HepG2 (cell line): ENCODE measurements around the gene TMEM107. TPM values are rescaled to one million over a fixed set of nuclear protein-coding genes. Genes with fewer than 3 reads are reported as not detected.

Experiments used
- ATF7 ChIP-seq, 2 experiments: fragments of 450-650 bp in 1 of 2; sonication (generic) in 1 of 2; formaldehyde crosslinking in 1 of 2; IDR thresholded peaks; 2 replicates each; pipeline versions ENCODE4 v1.4.0 to v1.6.1; 2016 to 2020; ENCODE audit warnings: antibody characterized with exemption in 1 of 2, mild to moderate bottlenecking in 1 of 2, missing genetic modification reagents in 1 of 2
- BORCS8-MEF2B ChIP-seq: sonication (generic); formaldehyde crosslinking; IDR thresholded peaks from 2 replicates; pipeline ENCODE4 v1.8.0; 2022; ENCODE audit warnings: mild to moderate bottlenecking, missing genetic modification reagents
- TOE1 ChIP-seq: sonication (generic); formaldehyde crosslinking; IDR thresholded peaks from 2 replicates; pipeline ENCODE4 v1.4.0; 2020; ENCODE audit warnings: mild to moderate bottlenecking, missing genetic modification reagents
- ZNF383 ChIP-seq: sonication (generic); formaldehyde crosslinking; IDR thresholded peaks from 2 replicates; pipeline ENCODE4 v1.4.0; 2020; ENCODE audit warnings: missing genetic modification reagents, mild to moderate bottlenecking, borderline replicate concordance
- ZNF615 ChIP-seq: sonication (generic); formaldehyde crosslinking; IDR thresholded peaks from 2 replicates; pipeline ENCODE4 v1.5.0; 2020; ENCODE audit warnings: mild to moderate bottlenecking, missing genetic modification reagents, borderline replicate concordance
- ZNF780A ChIP-seq: sonication (generic); formaldehyde crosslinking; IDR thresholded peaks from 2 replicates; pipeline ENCODE4 v1.8.0; 2022; ENCODE audit warnings: mild to moderate bottlenecking, missing genetic modification reagents, moderate library complexity
- polyA plus RNA-seq, 8 experiments: library from polyadenylated mRNA; depleted of rRNA in 3 of 8; stranded (reverse) in 7 of 8; unstranded in 1 of 8; fragments of >200 nt; fragmentation: Illumina TruSeq in 4 of 8; extraction: Trizol in 4 of 8; gene quantifications; 2 replicates each; pipeline versions ENCODE4 v1.2.1 to v1.2.3, GENCODE V29; 2011 to 2016; ENCODE audit warnings: low read depth in 4 of 8, missing spikeins in 1 of 8, mixed read lengths in 1 of 8; ENCODE audit not compliant: insufficient read depth in 1 of 8
- total RNA-seq, 5 experiments: library from RNA; depleted of rRNA; stranded (reverse); fragments of >200 nt; fragmentation: Illumina TruSeq; extraction: Trizol; gene quantifications; 2 replicates each; pipeline ENCODE4 v1.2.3, GENCODE V29; 2016; ENCODE audit warnings: low read depth in 1 of 5
- TF ChIP-seq, protein P1 (sequence below): sonication (generic); formaldehyde crosslinking; IDR thresholded peaks from 2 replicates; pipeline ENCODE4 v1.4.0; 2020; ENCODE audit warnings: mild to moderate bottlenecking, missing genetic modification reagents
- TF ChIP-seq, protein P2 (sequence below): sonication (generic); formaldehyde crosslinking; IDR thresholded peaks from 2 replicates; pipeline ENCODE4 v1.5.0; 2020; ENCODE audit warnings: mild to moderate bottlenecking, missing genetic modification reagents
- TF ChIP-seq, protein P3 (sequence below): sonication (generic); formaldehyde crosslinking; IDR thresholded peaks from 2 replicates; pipeline ENCODE4 v1.8.1; 2023; ENCODE audit warnings: mild to moderate bottlenecking, inconsistent platforms, moderate library complexity, missing genetic modification reagents, borderline replicate concordance
- TF ChIP-seq, protein P4 (sequence below): sonication (generic); formaldehyde crosslinking; IDR thresholded peaks from 2 replicates; pipeline ENCODE4 v1.8.1; 2023; ENCODE audit warnings: mild to moderate bottlenecking, missing genetic modification reagents
- TF ChIP-seq, protein P5 (sequence below): sonication (generic); formaldehyde crosslinking; conservative IDR thresholded peaks from 2 replicates; pipeline ENCODE4 v1.4.0; 2020; ENCODE audit warnings: mild to moderate bottlenecking, missing genetic modification reagents, moderate library complexity

Gene TMEM107
- total and polyA plus RNA-seq, 2 of the 13 experiments (the other 11 are each of a cell fraction or from before 2014, with no cell fraction given), result 7.2 to 15.3 TPM

DNA sequence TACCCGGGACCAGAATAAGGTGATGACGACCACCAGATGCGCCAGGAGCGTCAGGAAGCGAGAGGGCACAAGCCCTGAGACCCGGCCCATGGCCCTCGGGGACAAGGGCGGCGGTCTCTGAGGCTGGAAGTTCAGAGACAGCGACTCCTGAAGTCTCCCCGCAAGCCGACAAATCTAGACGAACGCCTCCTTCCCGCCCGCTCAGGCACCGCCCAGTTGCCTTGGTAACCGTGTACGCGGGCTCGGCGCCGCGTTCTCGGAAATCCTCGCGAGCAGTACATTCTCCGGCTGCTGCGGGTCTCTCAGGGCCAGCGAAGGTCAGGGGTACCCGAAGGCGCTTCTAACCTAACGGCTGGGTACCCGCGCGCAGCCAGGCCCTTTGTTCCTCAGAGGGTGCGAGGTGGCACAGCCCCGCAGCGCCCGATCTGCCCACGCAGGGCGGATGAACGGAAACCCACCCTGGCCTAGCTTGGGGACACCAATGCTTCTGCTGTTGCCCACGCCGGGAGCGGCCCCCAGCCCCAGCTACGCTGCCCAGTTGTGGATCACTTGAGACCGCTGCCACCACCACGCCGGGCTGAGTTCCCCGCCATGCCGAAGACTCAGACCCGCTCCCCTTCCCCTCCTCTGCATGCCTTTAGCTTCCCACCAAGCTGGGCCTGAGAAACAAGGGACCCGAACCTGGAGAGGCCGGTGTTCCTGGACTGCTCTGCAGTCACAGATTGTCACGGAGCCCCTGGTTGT, at the start of gene TMEM107 (continued):
- TF ChIP-seq, protein P1, sequence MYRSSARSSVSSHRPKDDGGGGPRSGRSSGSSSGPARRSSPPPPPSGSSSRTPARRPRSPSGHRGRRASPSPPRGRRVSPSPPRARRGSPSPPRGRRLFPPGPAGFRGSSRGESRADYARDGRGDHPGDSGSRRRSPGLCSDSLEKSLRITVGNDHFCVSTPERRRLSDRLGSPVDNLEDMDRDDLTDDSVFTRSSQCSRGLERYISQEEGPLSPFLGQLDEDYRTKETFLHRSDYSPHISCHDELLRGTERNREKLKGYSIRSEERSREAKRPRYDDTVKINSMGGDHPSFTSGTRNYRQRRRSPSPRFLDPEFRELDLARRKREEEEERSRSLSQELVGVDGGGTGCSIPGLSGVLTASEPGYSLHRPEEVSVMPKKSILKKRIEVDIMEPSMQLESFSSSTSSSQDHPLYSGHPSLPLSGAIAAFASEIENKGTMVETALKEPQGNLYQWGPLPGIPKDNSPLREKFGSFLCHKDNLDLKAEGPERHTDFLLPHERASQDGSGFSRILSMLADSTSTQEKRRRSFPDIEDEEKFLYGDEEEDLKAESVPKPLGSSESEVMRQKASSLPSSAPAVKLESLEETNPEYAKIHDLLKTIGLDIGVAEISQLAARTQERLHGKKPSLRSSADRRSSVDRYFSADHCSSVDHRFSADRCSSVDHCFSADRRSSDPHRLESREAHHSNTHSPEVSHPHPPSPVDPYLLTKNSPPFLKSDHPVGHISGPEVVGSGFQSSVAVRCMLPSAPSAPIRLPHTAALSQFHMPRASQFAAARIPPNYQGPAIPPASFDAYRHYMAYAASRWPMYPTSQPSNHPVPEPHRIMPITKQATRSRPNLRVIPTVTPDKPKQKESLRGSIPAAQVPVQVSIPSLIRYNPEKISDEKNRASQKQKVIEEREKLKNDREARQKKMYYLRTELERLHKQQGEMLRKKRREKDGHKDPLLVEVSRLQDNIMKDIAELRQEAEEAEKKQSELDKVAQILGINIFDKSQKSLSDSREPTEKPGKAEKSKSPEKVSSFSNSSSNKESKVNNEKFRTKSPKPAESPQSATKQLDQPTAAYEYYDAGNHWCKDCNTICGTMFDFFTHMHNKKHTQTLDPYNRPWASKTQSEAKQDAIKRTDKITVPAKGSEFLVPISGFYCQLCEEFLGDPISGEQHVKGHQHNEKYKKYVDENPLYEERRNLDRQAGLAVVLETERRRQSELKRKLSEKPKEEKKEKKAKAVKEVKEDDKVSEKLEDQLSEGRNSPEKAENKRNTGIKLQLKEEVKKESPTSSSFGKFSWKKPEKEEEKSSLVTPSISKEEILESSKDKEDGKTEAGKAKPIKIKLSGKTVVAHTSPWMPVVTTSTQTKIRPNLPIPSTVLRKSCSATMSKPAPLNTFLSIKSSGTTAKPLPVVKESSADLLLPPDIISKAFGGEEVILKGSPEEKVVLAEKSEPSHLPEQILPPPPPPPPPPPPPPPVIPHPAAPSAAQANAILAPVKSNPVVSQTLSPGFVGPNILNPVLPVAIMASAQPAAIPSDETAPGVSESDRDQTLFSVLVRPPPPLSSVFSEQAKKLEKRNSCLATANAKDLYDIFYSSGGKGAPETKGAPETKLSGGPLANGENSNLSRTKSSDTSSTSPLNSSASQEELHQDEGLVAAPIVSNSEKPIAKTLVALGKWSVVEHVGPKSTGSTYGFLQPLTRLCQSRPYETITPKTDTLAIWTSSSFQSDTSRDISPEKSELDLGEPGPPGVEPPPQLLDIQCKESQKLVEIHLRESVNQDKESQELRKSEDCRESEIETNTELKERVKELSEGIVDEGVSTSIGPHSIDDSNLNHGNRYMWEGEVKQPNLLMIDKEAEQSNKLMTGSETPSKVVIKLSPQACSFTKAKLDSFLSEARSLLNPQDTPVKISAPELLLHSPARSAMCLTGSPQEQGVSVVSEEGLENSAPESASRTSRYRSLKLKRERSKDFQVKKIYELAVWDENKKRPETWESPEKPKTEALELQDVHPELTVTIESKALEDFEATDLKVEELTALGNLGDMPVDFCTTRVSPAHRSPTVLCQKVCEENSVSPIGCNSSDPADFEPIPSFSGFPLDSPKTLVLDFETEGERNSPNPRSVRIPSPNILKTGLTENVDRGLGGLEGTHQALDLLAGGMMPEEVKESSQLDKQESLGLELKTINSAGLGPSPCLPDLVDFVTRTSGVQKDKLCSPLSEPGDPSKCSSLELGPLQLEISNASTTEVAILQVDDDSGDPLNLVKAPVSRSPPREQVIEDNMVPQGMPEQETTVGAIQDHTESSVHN (CRISPR knock-in tag), result no peak
- TF ChIP-seq, protein P2, sequence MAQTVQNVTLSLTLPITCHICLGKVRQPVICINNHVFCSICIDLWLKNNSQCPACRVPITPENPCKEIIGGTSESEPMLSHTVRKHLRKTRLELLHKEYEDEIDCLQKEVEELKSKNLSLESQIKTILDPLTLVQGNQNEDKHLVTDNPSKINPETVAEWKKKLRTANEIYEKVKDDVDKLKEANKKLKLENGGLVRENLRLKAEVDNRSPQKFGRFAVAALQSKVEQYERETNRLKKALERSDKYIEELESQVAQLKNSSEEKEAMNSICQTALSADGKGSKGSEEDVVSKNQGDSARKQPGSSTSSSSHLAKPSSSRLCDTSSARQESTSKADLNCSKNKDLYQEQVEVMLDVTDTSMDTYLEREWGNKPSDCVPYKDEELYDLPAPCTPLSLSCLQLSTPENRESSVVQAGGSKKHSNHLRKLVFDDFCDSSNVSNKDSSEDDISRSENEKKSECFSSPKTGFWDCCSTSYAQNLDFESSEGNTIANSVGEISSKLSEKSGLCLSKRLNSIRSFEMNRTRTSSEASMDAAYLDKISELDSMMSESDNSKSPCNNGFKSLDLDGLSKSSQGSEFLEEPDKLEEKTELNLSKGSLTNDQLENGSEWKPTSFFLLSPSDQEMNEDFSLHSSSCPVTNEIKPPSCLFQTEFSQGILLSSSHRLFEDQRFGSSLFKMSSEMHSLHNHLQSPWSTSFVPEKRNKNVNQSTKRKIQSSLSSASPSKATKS, result no peak
- TF ChIP-seq BORCS8-MEF2B (CRISPR knock-in tag) (no peak), ATF7 (IDR thresholded peaks at IDR 0.05) (no peak), ATF7 (CRISPR knock-in tag; IDR thresholded peaks at IDR 0.05) (no peak), TOE1 (CRISPR knock-in tag) (no peak), ZNF383 (CRISPR knock-in tag) (no peak), ZNF615 (no peak), ZNF780A (no peak)
- TF ChIP-seq, protein P3, sequence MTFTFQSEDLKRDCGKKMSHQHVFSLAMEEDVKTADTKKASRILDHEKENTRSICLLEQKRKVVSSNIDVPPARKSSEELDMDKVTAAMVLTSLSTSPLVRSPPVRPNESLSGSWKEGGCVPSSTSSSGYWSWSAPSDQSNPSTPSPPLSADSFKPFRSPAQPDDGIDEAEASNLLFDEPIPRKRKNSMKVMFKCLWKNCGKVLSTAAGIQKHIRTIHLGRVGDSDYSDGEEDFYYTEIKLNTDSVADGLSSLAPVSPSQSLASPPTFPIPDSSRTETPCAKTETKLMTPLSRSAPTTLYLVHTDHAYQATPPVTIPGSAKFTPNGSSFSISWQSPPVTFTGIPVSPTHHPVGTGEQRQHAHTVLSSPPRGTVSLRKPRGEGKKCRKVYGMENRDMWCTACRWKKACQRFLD, result no peak
- TF ChIP-seq, protein P4, sequence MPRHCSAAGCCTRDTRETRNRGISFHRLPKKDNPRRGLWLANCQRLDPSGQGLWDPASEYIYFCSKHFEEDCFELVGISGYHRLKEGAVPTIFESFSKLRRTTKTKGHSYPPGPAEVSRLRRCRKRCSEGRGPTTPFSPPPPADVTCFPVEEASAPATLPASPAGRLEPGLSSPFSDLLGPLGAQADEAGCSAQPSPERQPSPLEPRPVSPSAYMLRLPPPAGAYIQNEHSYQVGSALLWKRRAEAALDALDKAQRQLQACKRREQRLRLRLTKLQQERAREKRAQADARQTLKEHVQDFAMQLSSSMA, result peak; percentile 30; the same call in 1 of the 2 replicates
- TF ChIP-seq, protein P5, sequence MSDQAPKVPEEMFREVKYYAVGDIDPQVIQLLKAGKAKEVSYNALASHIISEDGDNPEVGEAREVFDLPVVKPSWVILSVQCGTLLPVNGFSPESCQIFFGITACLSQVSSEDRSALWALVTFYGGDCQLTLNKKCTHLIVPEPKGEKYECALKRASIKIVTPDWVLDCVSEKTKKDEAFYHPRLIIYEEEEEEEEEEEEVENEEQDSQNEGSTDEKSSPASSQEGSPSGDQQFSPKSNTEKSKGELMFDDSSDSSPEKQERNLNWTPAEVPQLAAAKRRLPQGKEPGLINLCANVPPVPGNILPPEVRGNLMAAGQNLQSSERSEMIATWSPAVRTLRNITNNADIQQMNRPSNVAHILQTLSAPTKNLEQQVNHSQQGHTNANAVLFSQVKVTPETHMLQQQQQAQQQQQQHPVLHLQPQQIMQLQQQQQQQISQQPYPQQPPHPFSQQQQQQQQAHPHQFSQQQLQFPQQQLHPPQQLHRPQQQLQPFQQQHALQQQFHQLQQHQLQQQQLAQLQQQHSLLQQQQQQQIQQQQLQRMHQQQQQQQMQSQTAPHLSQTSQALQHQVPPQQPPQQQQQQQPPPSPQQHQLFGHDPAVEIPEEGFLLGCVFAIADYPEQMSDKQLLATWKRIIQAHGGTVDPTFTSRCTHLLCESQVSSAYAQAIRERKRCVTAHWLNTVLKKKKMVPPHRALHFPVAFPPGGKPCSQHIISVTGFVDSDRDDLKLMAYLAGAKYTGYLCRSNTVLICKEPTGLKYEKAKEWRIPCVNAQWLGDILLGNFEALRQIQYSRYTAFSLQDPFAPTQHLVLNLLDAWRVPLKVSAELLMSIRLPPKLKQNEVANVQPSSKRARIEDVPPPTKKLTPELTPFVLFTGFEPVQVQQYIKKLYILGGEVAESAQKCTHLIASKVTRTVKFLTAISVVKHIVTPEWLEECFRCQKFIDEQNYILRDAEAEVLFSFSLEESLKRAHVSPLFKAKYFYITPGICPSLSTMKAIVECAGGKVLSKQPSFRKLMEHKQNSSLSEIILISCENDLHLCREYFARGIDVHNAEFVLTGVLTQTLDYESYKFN (CRISPR knock-in tag), result no peak; the same call in 1 of the 2 replicates
